SW 1271 (cell line): ENCODE measurements around the gene TMEM255B.
"Not testable (repeated sequence)": the region's sequence is repeated elsewhere in the genome, so short reads cannot be mapped to it uniquely, and the experiment has no call there.

Experiments used
- DNase-seq, 2 experiments: peaks; one replicate each; lab custom pipeline; 2025; lab: John Stamatoyannopoulos, UW

The TMEM255B gene

GRCh38 chr13:113787694-113788093 lies 28.7 kb downstream of the TMEM255B start:
- no peak for DNase-seq

- no peak for DNase-seq
These were observed 29.5 kb downstream of the TMEM255B start for GRCh38 chr13:113788413-113789135.

GRCh38 chr13:113789167-113789566 lies 30.1 kb downstream of the TMEM255B start:
- no peak for DNase-seq

GRCh38 chr13:113789931-113790330 lies 30.9 kb downstream of the TMEM255B start:
- DNase-seq = not testable (repeated sequence)

GRCh38 chr13:113791226-113791625 lies 32.2 kb downstream of the TMEM255B start:
- no peak for DNase-seq

GRCh38 chr13:113791761-113792160 lies 32.7 kb downstream of the TMEM255B start:
- DNase-seq = no peak

- no peak for DNase-seq
These were observed 33.3 kb downstream of the TMEM255B start for GRCh38 chr13:113792236-113792770.

GRCh38 chr13:113792886-113793717 lies 34.1 kb downstream of the TMEM255B start:
- no peak for DNase-seq

GRCh38 chr13:113793718-113794085 lies 34.7 kb downstream of the TMEM255B start:
- DNase-seq = no peak

- no peak for DNase-seq
These were observed 35.1 kb downstream of the TMEM255B start for GRCh38 chr13:113794086-113794485.

- no peak for DNase-seq
These were observed 35.7 kb downstream of the TMEM255B start for GRCh38 chr13:113794764-113795173.

- DNase-seq = not testable (repeated sequence)
These were observed 36.3 kb downstream of the TMEM255B start for GRCh38 chr13:113795362-113795761.

- no peak for DNase-seq
These were observed 37.4 kb downstream of the TMEM255B start for GRCh38 chr13:113796211-113796963.

- no peak for DNase-seq
These were observed 38.1 kb downstream of the TMEM255B start for GRCh38 chr13:113796964-113797676.

GRCh38 chr13:113798200-113798811 lies 39.3 kb downstream of the TMEM255B start:
- DNase-seq = no peak

GRCh38 chr13:113800576-113800926 lies 41.5 kb downstream of the TMEM255B start:
- no peak for DNase-seq

GRCh38 chr13:113801289-113801961 lies 42.4 kb downstream of the TMEM255B start:
- DNase-seq = no peak

- no peak for DNase-seq
These were observed 43.1 kb downstream of the TMEM255B start for GRCh38 chr13:113802090-113802531.

- DNase-seq = no peak
These were observed 43.7 kb downstream of the TMEM255B start for GRCh38 chr13:113802761-113803160.

GRCh38 chr13:113803409-113804016 lies 44.5 kb downstream of the TMEM255B start:
- DNase-seq = no peak
